A673 (cell line): Measurements from ENCODE around the gene GRB10. TPM values are rescaled to one million over a fixed set of nuclear protein-coding genes. Genes with fewer than 3 reads are reported as not detected.
A peak's percentile ranks its signal among the peaks of the same experiment; 100 is the strongest.

ENCODE experiments used
- BruUV-seq: library from RNA; stranded (reverse); fragments of 400-500 nt; replicated peaks from 2 replicates; lab custom pipeline; 2021; lab: Mats Ljungman, UMichigan
- CTCF ChIA-PET: fragments of 300-600 bp; sonication (Branson Sonifier 250); formaldehyde crosslinking; loops from one replicate; lab custom pipeline; 2022; ENCODE audit warnings: antibody characterized with exemption; lab: Charles Lee
- POLR2A ChIA-PET: fragments of 300-600 bp; sonication (Branson Sonifier 250); formaldehyde crosslinking; loops from one replicate; lab custom pipeline; 2022; ENCODE audit warnings: antibody characterized with exemption; ENCODE audit not compliant: low non-redundant PET; lab: Charles Lee
- DNase-seq: peaks from one replicate; pipeline ENCODE4 v3.0.0-alpha.2; 2015; ENCODE audit warnings: low spot score
- H3K27ac ChIP-seq: fragments of 200-600 bp; sonication (generic); 2 replicates; pipeline ENCODE4 v1.5.1; 2016; ENCODE audit warnings: mixed run types, low read depth, mild to moderate bottlenecking, mixed read lengths, antibody characterized with exemption, low read length; ENCODE audit not compliant: poor library complexity, severe bottlenecking
- H3K27me3 ChIP-seq: fragments of 200-600 bp; sonication (generic); replicated peaks from 2 replicates; pipeline ENCODE4 v1.6.1; 2017; ENCODE audit warnings: mixed run types, low read depth, mild to moderate bottlenecking, mixed read lengths, antibody characterized with exemption, low read length; ENCODE audit not compliant: insufficient read depth, poor library complexity
- H3K36me3 ChIP-seq: fragments of 200-600 bp; sonication (generic); 2 replicates; pipeline ENCODE4 v1.6.1; 2016; ENCODE audit warnings: mixed run types, mild to moderate bottlenecking, mixed read lengths, antibody characterized with exemption, low read length; ENCODE audit not compliant: insufficient read depth, poor library complexity, severe bottlenecking
- H3K4me1 ChIP-seq: fragments of 200-600 bp; sonication (generic); 2 replicates; pipeline ENCODE4 v1.6.1; 2017; ENCODE audit warnings: mixed run types, mild to moderate bottlenecking, mixed read lengths, antibody characterized with exemption, low read length; ENCODE audit not compliant: insufficient read depth, poor library complexity, severe bottlenecking
- H3K4me3 ChIP-seq: fragments of 200-600 bp; sonication (generic); 2 replicates; pipeline ENCODE4 v1.5.1; 2016; ENCODE audit warnings: low read depth, mixed run types, mild to moderate bottlenecking, mixed read lengths, low read length; ENCODE audit not compliant: poor library complexity, severe bottlenecking
- H3K9me3 ChIP-seq: fragments of 200-600 bp; sonication (generic); 2 replicates; pipeline ENCODE4 v1.6.1; 2016; ENCODE audit warnings: mixed run types, low read depth, mild to moderate bottlenecking, mixed read lengths, antibody characterized with exemption, low read length; ENCODE audit not compliant: poor library complexity, severe bottlenecking
- CTCF ChIP-seq: fragments of 300-800, 200-600 bp; sonication (generic); conservative IDR thresholded peaks from 2 replicates; pipeline ENCODE4 v1.5.1; 2017; ENCODE audit warnings: low read depth, mild to moderate bottlenecking, antibody characterized with exemption, low read length, moderate library complexity, mixed read lengths
- EZH2 ChIP-seq: fragments of 200-600 bp; sonication (generic); IDR thresholded peaks from 2 replicates; pipeline ENCODE4 v1.6.1; 2017; ENCODE audit warnings: borderline replicate concordance, low read depth, mild to moderate bottlenecking, mixed read lengths, antibody characterized with exemption, low read length; ENCODE audit not compliant: poor library complexity, severe bottlenecking
- intact Hi-C: fragments of 100-400 bp; cut with micrococcal nuclease; formaldehyde crosslinking; loops from one replicate; pipeline ENCODE4 v1.10.0; 2022; ENCODE audit not compliant: unreplicated experiment
- total RNA-seq: library from RNA; stranded (reverse); gene quantifications from 2 replicates; pipeline ENCODE4 v1.2.3, GENCODE V29; 2021

GRB10 gene
- total RNA-seq, 1 experiment from 2014 or later: 0.41 TPM

GRCh38 chr7:50596484-50596883 lies 186.2 kb downstream of the GRB10 start:
- Histone ChIP-seq H3K4me3 (no peak overlapping the region), H3K27me3 (no peaks in the 10 kb centered on the region), H3K36me3 (no peaks in the 10 kb centered on the region), H3K27ac (no peak overlapping the region), H3K9me3 (no peaks in the 10 kb centered on the region), H3K4me1 (no peaks in the 10 kb centered on the region)
- ChIA-PET POLR2A (no interaction called here), CTCF (no interaction called here)
- no peak for TF ChIP-seq CTCF
- TF ChIP-seq EZH2: no peak
- intact Hi-C loops: no loop called here
- BruUV-seq: no TSS peak
- no peak for DNase-seq

- no peaks in the 10 kb centered on the region for H3K4me1 ChIP-seq
- intact Hi-C loops: no loop called here
- CTCF ChIA-PET: interaction anchor here (0.7 kb wide), 1 partner anchor 191 kb away, joined by 6 read pairs; no protein-coding TSS in a partner anchor
- TF ChIP-seq EZH2 (no peak), CTCF (no peak; the same call in 1 of the 2 replicates)
- H3K27me3 ChIP-seq: no peaks in the 10 kb centered on the region
- no peaks in the 10 kb centered on the region for H3K36me3 ChIP-seq
- H3K4me3 ChIP-seq: no peak overlapping the region
- no peaks in the 10 kb centered on the region for H3K9me3 ChIP-seq
- H3K27ac ChIP-seq: no peak overlapping the region
- POLR2A ChIA-PET: no interaction called here
- peak; percentile 28 for DNase-seq
- BruUV-seq: no TSS peak
Observed at GRCh38 chr7:50595491-50596102, 187.1 kb downstream of the GRB10 start.

GRCh38 chr7:50594734-50595485 lies 187.8 kb downstream of the GRB10 start:
- ChIA-PET POLR2A (no interaction called here), CTCF (no interaction called here)
- intact Hi-C loops: no loop called here

More at GRCh38 chr7:50594734-50595485, 187.8 kb downstream of the GRB10 start:
- no peak for TF ChIP-seq CTCF
- TF ChIP-seq EZH2: no peak
- Histone ChIP-seq H3K27me3 (no peaks in the 10 kb centered on the region), H3K4me3 (no peak overlapping the region), H3K4me1 (no peaks in the 10 kb centered on the region), H3K27ac (no peak overlapping the region), H3K36me3 (no peaks in the 10 kb centered on the region), H3K9me3 (no peaks in the 10 kb centered on the region)
- DNase-seq: no peak
- BruUV-seq: no TSS peak
